Endothelial cell of umbilical vein (primary cell): ENCODE measurements around the gene SLF2. TPM values are rescaled to one million over a fixed set of nuclear protein-coding genes. Genes with fewer than 3 reads are reported as not detected.

ENCODE experiments used
- BruUV-seq: library from RNA; stranded (reverse); fragments of 400-500 nt; replicated peaks from 2 replicates; lab custom pipeline; 2021; lab: Mats Ljungman, UMichigan
- CTCF ChIA-PET: fragments of 300-600, 350-600 bp; sonication (Branson Sonifier 250); formaldehyde crosslinking; loops from one replicate; lab custom pipeline; 2021; ENCODE audit warnings: antibody characterized with exemption, inconsistent platforms; lab: Charles Lee
- POLR2A ChIA-PET: fragments of 300-600, 350-600 bp; sonication (Branson Sonifier 250); formaldehyde crosslinking; loops from one replicate; lab custom pipeline; 2021; ENCODE audit warnings: antibody characterized with exemption, inconsistent platforms; lab: Charles Lee
- DNase-seq: peaks from one replicate; pipeline ENCODE4 v3.0.0-alpha.2; 2011; ENCODE audit warnings: low read depth, low spot score
- FAIRE-seq: peaks from 2 replicates; lab custom pipeline; 2011; peaks lifted over from hg19 to GRCh38; lab: Jason Lieb, UNC
- H2AFZ ChIP-seq: 2 replicates; pipeline ENCODE4 v1.6.0; 2012; ENCODE audit warnings: low read depth, low read length, control low read depth, inconsistent platforms
- H3K27ac ChIP-seq: 2 replicates; pipeline ENCODE4 v1.5.1; 2011; ENCODE audit warnings: low read depth, mild to moderate bottlenecking, control low read depth, low read length, moderate library complexity; ENCODE audit not compliant: insufficient read depth
- H3K27me3 ChIP-seq, 2 experiments: 2 replicates each; pipeline versions ENCODE4 v1.6.0 to v1.6.1; 2011; ENCODE audit warnings: low read length in 2 of 2, mixed read lengths in 1 of 2; ENCODE audit not compliant: control insufficient read depth in 2 of 2, insufficient read depth in 2 of 2
- H3K36me3 ChIP-seq, 2 experiments: 2 replicates in 1 of 2; 3 replicates in 1 of 2; pipeline ENCODE4 v1.5.1; 2011; ENCODE audit warnings: low read length in 2 of 2, mild to moderate bottlenecking in 1 of 2, moderate library complexity in 1 of 2; ENCODE audit not compliant: control insufficient read depth in 2 of 2, insufficient read depth in 2 of 2; ENCODE audit errors: extremely low read depth in 1 of 2
- H3K4me1 ChIP-seq: 3 replicates; pipeline ENCODE4 v1.5.1; 2011; ENCODE audit warnings: mild to moderate bottlenecking, low read length; ENCODE audit not compliant: control insufficient read depth, insufficient read depth; ENCODE audit errors: extremely low read depth
- H3K4me2 ChIP-seq: 2 replicates; pipeline ENCODE4 v1.6.1; 2011; ENCODE audit warnings: low read length, control low read depth, mixed read lengths; ENCODE audit not compliant: insufficient read depth
- H3K4me3 ChIP-seq, 3 experiments: fragments of 200-600 bp in 1 of 3; sonication (generic), shearing (Covaris generic) in 1 of 3; replicated peaks in 1 of 3; 2 replicates each; pipeline ENCODE4 v1.5.1; 2011 to 2016; ENCODE audit warnings: control low read depth in 3 of 3, low read length in 3 of 3, mild to moderate bottlenecking in 2 of 3, inconsistent platforms in 1 of 3, low read depth in 1 of 3, moderate library complexity in 1 of 3; ENCODE audit not compliant: insufficient read depth in 1 of 3
- H3K79me2 ChIP-seq: 2 replicates; pipeline ENCODE4 v1.6.0; 2012; ENCODE audit warnings: low read length, inconsistent platforms; ENCODE audit not compliant: control insufficient read depth, insufficient read depth
- H3K9ac ChIP-seq: replicated peaks from 2 replicates; pipeline ENCODE3; 2011; ENCODE audit warnings: low read length, control low read depth; ENCODE audit not compliant: insufficient read depth; ENCODE audit errors: extremely low read depth
- H3K9me1 ChIP-seq: replicated peaks from 3 replicates; pipeline ENCODE4 v1.6.0; 2011; ENCODE audit warnings: mild to moderate bottlenecking, low read length; ENCODE audit not compliant: control insufficient read depth, insufficient read depth; ENCODE audit errors: extremely low read depth
- H3K9me3 ChIP-seq: replicated peaks from 2 replicates; pipeline ENCODE4 v1.5.1; 2012; ENCODE audit warnings: low read length, inconsistent platforms; ENCODE audit not compliant: control insufficient read depth, insufficient read depth
- H4K20me1 ChIP-seq: replicated peaks from 2 replicates; pipeline ENCODE3; 2011; ENCODE audit warnings: mild to moderate bottlenecking, low read length; ENCODE audit not compliant: control insufficient read depth, insufficient read depth; ENCODE audit errors: extremely low read depth
- CTCF ChIP-seq, 2 donors: IDR thresholded peaks; 1 replicate in 1 of 2; 2 replicates in 1 of 2; pipeline ENCODE4 v1.5.1; 2011; ENCODE audit warnings: low read length in 2 of 2, mild to moderate bottlenecking in 2 of 2, moderate library complexity in 2 of 2, control low read depth in 1 of 2, inconsistent platforms in 1 of 2, low read depth in 1 of 2; ENCODE audit not compliant: insufficient read depth in 1 of 2; ENCODE audit errors: extremely low read depth in 1 of 2
- EZH2 ChIP-seq: IDR thresholded peaks from 2 replicates; pipeline ENCODE4 v1.6.1; 2012; ENCODE audit warnings: borderline replicate concordance, low read depth, mild to moderate bottlenecking, moderate library complexity, low read length, inconsistent platforms; ENCODE audit not compliant: severe bottlenecking
- FOS ChIP-seq: IDR thresholded peaks from 2 replicates; pipeline ENCODE4 v1.6.1; 2011; ENCODE audit warnings: mild to moderate bottlenecking, low read length, moderate library complexity, borderline replicate concordance; ENCODE audit not compliant: insufficient read depth
- GATA2 ChIP-seq: IDR thresholded peaks from 2 replicates; pipeline ENCODE4 v1.7.0; 2011; ENCODE audit warnings: low read depth, mild to moderate bottlenecking, moderate library complexity, mixed read lengths, low read length; ENCODE audit not compliant: insufficient read length, insufficient read depth
- JUN ChIP-seq: IDR thresholded peaks from 2 replicates; pipeline ENCODE4 v1.6.1; 2011; ENCODE audit warnings: borderline replicate concordance, low read depth; ENCODE audit not compliant: insufficient read length, insufficient read depth
- MYC ChIP-seq: IDR thresholded peaks from one replicate; pipeline ENCODE4 v1.6.1; 2011; ENCODE audit warnings: mild to moderate bottlenecking, low read depth, low read length
- POLR2A ChIP-seq: IDR thresholded peaks from 2 replicates; pipeline ENCODE4 v1.6.1; 2012; ENCODE audit warnings: low read depth, mild to moderate bottlenecking, control low read depth, low read length
- POLR2AphosphoS5 ChIP-seq: IDR thresholded peaks from 2 replicates; pipeline ENCODE4 v1.6.1; 2012; ENCODE audit warnings: low read depth, mild to moderate bottlenecking, control low read depth, low read length, moderate library complexity; ENCODE audit not compliant: insufficient read depth
- dilution Hi-C: fragments of 300-500 bp; cut with MboI; formaldehyde crosslinking; loops from one replicate; pipeline ENCODE4 v1.15.0; 2019; ENCODE audit warnings: low sequenced_read_pairs; ENCODE audit not compliant: extremely low pct_ligation_motif_present
- intact Hi-C: fragments of 100-400 bp; cut with micrococcal nuclease; formaldehyde crosslinking; loops from one replicate; pipeline ENCODE4 v1.10.0; 2022
- polyA plus RNA-seq, 4 experiments: library from polyadenylated mRNA; depleted of rRNA in 3 of 4; stranded (reverse) in 3 of 4; unstranded in 1 of 4; fragments of >200 nt; gene quantifications; 2 replicates each; pipeline versions ENCODE4 v1.2.1 to v1.2.3, GENCODE V29; 2011 to 2012; ENCODE audit warnings: missing spikeins in 1 of 4
- total RNA-seq: library from RNA; stranded (reverse); gene quantifications from 2 replicates; pipeline ENCODE4 v1.2.3, GENCODE V29; 2021
- TF ChIP-seq, protein P1 (sequence below): IDR thresholded peaks from 2 replicates; pipeline ENCODE4 v1.6.1; 2011; ENCODE audit not compliant: insufficient read depth, insufficient read length

SLF2 gene
- total and polyA plus RNA-seq, 2 donors (not counting 3 experiments of a cell fraction or from before 2014, with no cell fraction given), result 7.5 to 35.5 TPM

DNA sequence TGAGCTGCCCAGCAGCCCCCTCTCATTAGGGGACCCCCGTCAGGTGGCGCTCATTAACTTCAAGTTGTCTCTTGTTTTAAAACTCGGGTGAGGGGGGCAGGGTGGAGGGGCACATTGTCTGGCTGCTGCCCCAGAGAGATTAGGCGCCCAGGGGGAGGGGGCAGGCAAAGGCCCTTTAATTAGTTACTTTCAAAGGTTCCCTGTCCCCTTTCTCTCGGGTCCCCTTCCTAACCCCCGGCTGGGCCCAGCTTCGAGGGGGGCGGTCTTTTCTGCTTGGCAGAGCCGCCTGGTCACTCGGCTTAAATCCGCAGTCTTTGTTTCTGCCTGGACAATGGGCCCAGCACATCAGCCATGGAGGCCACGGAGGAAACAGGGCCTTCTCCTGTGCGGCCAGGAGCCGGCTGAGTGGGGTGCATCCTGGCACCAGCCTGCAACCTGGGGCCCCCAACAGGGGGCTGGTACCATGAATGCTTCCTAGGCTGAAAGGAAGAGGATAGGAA, 38.9 kb upstream of the SLF2 start:
- no peaks in the 10 kb centered on the region for H3K4me1 ChIP-seq
- CTCF ChIA-PET, result interaction anchor here (2.3 to 3.8 kb wide), 2 partner anchors 310 to 355 kb away, joined by 7 to 17 read pairs; no protein-coding TSS in a partner anchor
- H4K20me1 ChIP-seq, result no peaks in the 10 kb centered on the region
- POLR2A ChIA-PET, result no interaction called here
- H3K4me3 ChIP-seq, result no peak overlapping the region
- no peak overlapping the region for H2AFZ ChIP-seq
- DNase-seq (no peak), FAIRE-seq (no peak)
- BruUV-seq, result no TSS peak
- TF ChIP-seq CTCF (IDR thresholded peaks at IDR 0.05; ENCODE audit: extremely low read depth in 1 of 2, insufficient read depth in 1 of 2, low read depth in 1 of 2, low read length in 2 of 2), result no peak
- TF ChIP-seq POLR2A, result no peak
- no peak for TF ChIP-seq GATA2
- TF ChIP-seq FOS, result no peak
- TF ChIP-seq POLR2AphosphoS5, result no peak
- no peak for TF ChIP-seq JUN
- no peak for TF ChIP-seq MYC
- no peak for TF ChIP-seq EZH2
- TF ChIP-seq, protein P1, sequence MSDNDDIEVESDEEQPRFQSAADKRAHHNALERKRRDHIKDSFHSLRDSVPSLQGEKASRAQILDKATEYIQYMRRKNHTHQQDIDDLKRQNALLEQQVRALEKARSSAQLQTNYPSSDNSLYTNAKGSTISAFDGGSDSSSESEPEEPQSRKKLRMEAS, result no peak
- H3K27me3 ChIP-seq, result peaks cover 3 to 11% of the 10 kb centered on the region in 2 experiments
- no peak overlapping the region for H3K4me2 ChIP-seq
- no peaks in the 10 kb centered on the region for H3K9me1 ChIP-seq
- H3K9ac ChIP-seq, result no peak overlapping the region
- no peaks in the 10 kb centered on the region for H3K9me3 ChIP-seq
- intact Hi-C loops (loop anchor here (5.0 kb wide), 1 partner anchor 47 kb away; no protein-coding TSS in a partner anchor), dilution Hi-C loops (no loop called here)
- no peak overlapping the region for H3K27ac ChIP-seq
- no peaks in the 10 kb centered on the region for H3K79me2 ChIP-seq
- no peaks in the 10 kb centered on the region for H3K36me3 ChIP-seq
